HEK293 (cell line): ENCODE measurements around the gene TEAD1.

Experiments
- CTCF ChIA-PET: fragments of 350-600 bp; formaldehyde crosslinking; extraction: SDS; loops from one replicate; lab custom pipeline; 2021; ENCODE audit warnings: antibody characterized with exemption; lab: Yijun Ruan, JAX
- POLR2A ChIA-PET: fragments of 300-600 bp; formaldehyde crosslinking; extraction: SDS; loops from one replicate; lab custom pipeline; 2020; ENCODE audit warnings: antibody characterized with exemption, inconsistent platforms; lab: Yijun Ruan, JAX
- H3K27ac ChIP-seq: fragments of 200-500 bp; sonication (Bioruptor generic); 2 replicates; pipeline ENCODE4 v1.5.1; 2014; ENCODE audit warnings: low read depth, low read length, control low read depth, inconsistent platforms; ENCODE audit errors: extremely low read depth
- H3K36me3 ChIP-seq, 2 experiments: fragments of 200-500 bp in 1 of 2; sonication (Bioruptor generic) in 1 of 2; 1 replicate in 1 of 2; 2 replicates in 1 of 2; pipeline ENCODE4 v1.5.1; 2014 to 2017; ENCODE audit warnings: inconsistent platforms in 2 of 2, low read length in 2 of 2; ENCODE audit not compliant: control insufficient read depth in 2 of 2, insufficient read depth in 1 of 2
- H3K4me1 ChIP-seq: fragments of 200-500 bp; sonication (Bioruptor generic); 2 replicates; pipeline ENCODE4 v1.5.1; 2014; ENCODE audit warnings: mild to moderate bottlenecking, low read length, inconsistent platforms; ENCODE audit not compliant: control insufficient read depth, insufficient read depth
- H3K4me3 ChIP-seq: 2 replicates; pipeline ENCODE4 v1.5.1; 2011; ENCODE audit warnings: low read depth, mild to moderate bottlenecking, control low read depth, low read length, moderate library complexity
- H3K9me3 ChIP-seq: fragments of 200-500 bp; sonication (Bioruptor generic); 2 replicates; pipeline ENCODE4 v1.5.1; 2014; ENCODE audit warnings: low read depth, low read length, inconsistent platforms; ENCODE audit not compliant: control insufficient read depth, insufficient read depth
- BCL11B ChIP-seq: fragments of 450-650 bp; formaldehyde crosslinking; IDR thresholded peaks from 2 replicates; pipeline ENCODE4 v1.5.1; 2016; ENCODE audit warnings: low read depth, missing biosample characterization, missing genetic modification characterization
- FEZF1 ChIP-seq: fragments of 450-650 bp; formaldehyde crosslinking; IDR thresholded peaks from 2 replicates; pipeline ENCODE4 v1.5.1; 2016; ENCODE audit warnings: missing biosample characterization, missing genetic modification characterization
- HOXA7 ChIP-seq: sonication (generic); formaldehyde crosslinking; IDR thresholded peaks from 2 replicates; pipeline ENCODE4 v1.8.1; 2022; ENCODE audit warnings: missing genetic modification reagents, borderline replicate concordance
- KLF10 ChIP-seq: fragments of 450-650 bp; IDR thresholded peaks from 2 replicates; pipeline ENCODE4 v1.5.1; 2018; ENCODE audit warnings: missing biosample characterization, mild to moderate bottlenecking, missing genetic modification characterization
- KLF8 ChIP-seq: fragments of 450-650 bp; formaldehyde crosslinking; IDR thresholded peaks from 2 replicates; pipeline ENCODE4 v1.5.1; 2016; ENCODE audit warnings: missing biosample characterization, missing genetic modification characterization
- MEIS1 ChIP-seq: sonication (generic); formaldehyde crosslinking; IDR thresholded peaks from 2 replicates; pipeline ENCODE4 v1.8.1; 2022; ENCODE audit warnings: missing genetic modification reagents, mild to moderate bottlenecking, borderline replicate concordance
- SP2 ChIP-seq: fragments of 450-650 bp; formaldehyde crosslinking; IDR thresholded peaks from 2 replicates; pipeline ENCODE4 v1.5.1; 2016; ENCODE audit warnings: missing biosample characterization, missing genetic modification characterization
- SP7 ChIP-seq: fragments of 450-650 bp; formaldehyde crosslinking; IDR thresholded peaks from 2 replicates; pipeline ENCODE4 v1.5.1; 2016; ENCODE audit warnings: missing biosample characterization, missing genetic modification characterization
- ZBTB21 ChIP-seq: fragments of 450-650 bp; formaldehyde crosslinking; IDR thresholded peaks from 2 replicates; pipeline ENCODE4 v1.5.1; 2017; ENCODE audit warnings: missing biosample characterization, missing genetic modification characterization
- ZNF10 ChIP-seq: fragments of 450-650 bp; formaldehyde crosslinking; IDR thresholded peaks from 2 replicates; pipeline ENCODE4 v1.5.1; 2017; ENCODE audit warnings: missing biosample characterization, missing genetic modification characterization
- ZNF146 ChIP-seq: fragments of 450-650 bp; formaldehyde crosslinking; IDR thresholded peaks from 2 replicates; pipeline ENCODE4 v1.5.1; 2016; ENCODE audit warnings: missing biosample characterization, missing genetic modification characterization
- ZNF292 ChIP-seq: fragments of 450-650 bp; formaldehyde crosslinking; IDR thresholded peaks from 2 replicates; pipeline ENCODE4 v1.5.1; 2016; ENCODE audit warnings: low read depth, missing biosample characterization, missing genetic modification characterization, borderline replicate concordance
- ZNF335 ChIP-seq: fragments of 450-650 bp; formaldehyde crosslinking; conservative IDR thresholded peaks from 2 replicates; pipeline ENCODE4 v1.5.1; 2016; ENCODE audit warnings: missing biosample characterization, missing genetic modification characterization
- ZNF341 ChIP-seq: fragments of 450-650 bp; formaldehyde crosslinking; IDR thresholded peaks from 2 replicates; pipeline ENCODE4; 2016; ENCODE audit warnings: low read depth, missing biosample characterization, missing genetic modification characterization
- ZNF426 ChIP-seq: fragments of 450-650 bp; formaldehyde crosslinking; IDR thresholded peaks from 2 replicates; pipeline ENCODE4 v1.5.1; 2017; ENCODE audit warnings: missing biosample characterization, missing genetic modification characterization, mild to moderate bottlenecking, inconsistent platforms, moderate library complexity
- ZNF433 ChIP-seq: fragments of 450-650 bp; formaldehyde crosslinking; IDR thresholded peaks from 2 replicates; pipeline ENCODE4 v1.5.1; 2016; ENCODE audit warnings: missing biosample characterization, missing genetic modification characterization, low read depth
- ZNF473 ChIP-seq: fragments of 450-650 bp; formaldehyde crosslinking; IDR thresholded peaks from 2 replicates; pipeline ENCODE4 v1.5.1; 2017; ENCODE audit warnings: missing biosample characterization, missing genetic modification characterization
- ZNF521 ChIP-seq: fragments of 450-650 bp; formaldehyde crosslinking; IDR thresholded peaks from 2 replicates; pipeline ENCODE4 v1.5.1; 2017; ENCODE audit warnings: missing biosample characterization, mild to moderate bottlenecking, missing genetic modification characterization
- ZNF558 ChIP-seq: fragments of 450-650 bp; formaldehyde crosslinking; IDR thresholded peaks from 2 replicates; pipeline ENCODE4 v1.5.1; 2016; ENCODE audit warnings: missing biosample characterization, missing genetic modification characterization
- ZNF560 ChIP-seq: fragments of 450-650 bp; formaldehyde crosslinking; IDR thresholded peaks from 2 replicates; pipeline ENCODE4 v1.5.1; 2017; ENCODE audit warnings: missing biosample characterization, missing genetic modification characterization, borderline replicate concordance
- ZNF658 ChIP-seq: fragments of 450-650 bp; formaldehyde crosslinking; IDR thresholded peaks from 2 replicates; pipeline ENCODE4; 2016; ENCODE audit warnings: missing biosample characterization, missing genetic modification characterization
- ZNF768 ChIP-seq: fragments of 450-650 bp; formaldehyde crosslinking; IDR thresholded peaks from 2 replicates; pipeline ENCODE4 v1.5.1; 2018; ENCODE audit warnings: missing biosample characterization, mild to moderate bottlenecking, missing genetic modification characterization
- ZNF785 ChIP-seq: fragments of 450-650 bp; formaldehyde crosslinking; IDR thresholded peaks from 2 replicates; pipeline ENCODE4 v1.5.1; 2016; ENCODE audit warnings: missing biosample characterization, missing genetic modification characterization
- ZNF830 ChIP-seq: fragments of 450-650 bp; IDR thresholded peaks from 2 replicates; pipeline ENCODE4 v1.5.0; 2018; ENCODE audit warnings: missing biosample characterization, missing genetic modification characterization, low read depth, mild to moderate bottlenecking, moderate library complexity
- TF ChIP-seq, protein P1 (sequence below): fragments of 450-650 bp; formaldehyde crosslinking; IDR thresholded peaks from 2 replicates; pipeline ENCODE4 v1.5.1; 2017; ENCODE audit warnings: missing biosample characterization, missing genetic modification characterization
- TF ChIP-seq, protein P2 (sequence below): fragments of 450-650 bp; formaldehyde crosslinking; IDR thresholded peaks from 2 replicates; pipeline ENCODE4 v1.5.1; 2016; ENCODE audit warnings: missing biosample characterization, missing genetic modification characterization
- TF ChIP-seq, protein P3 (sequence below): sonication (generic); formaldehyde crosslinking; IDR thresholded peaks from 2 replicates; pipeline ENCODE4 v1.8.1; 2022; ENCODE audit warnings: mild to moderate bottlenecking, moderate library complexity, missing genetic modification reagents
- TF ChIP-seq, protein P4 (sequence below): fragments of 450-650 bp; formaldehyde crosslinking; IDR thresholded peaks from 2 replicates; pipeline ENCODE4 v1.5.1; 2016; ENCODE audit warnings: missing biosample characterization, missing genetic modification characterization, low read depth
- TF ChIP-seq, protein P5 (sequence below): fragments of 450-650 bp; IDR thresholded peaks from 2 replicates; pipeline ENCODE4 v1.5.1; 2018; ENCODE audit warnings: missing biosample characterization, missing genetic modification characterization

Gene TEAD1

DNA sequence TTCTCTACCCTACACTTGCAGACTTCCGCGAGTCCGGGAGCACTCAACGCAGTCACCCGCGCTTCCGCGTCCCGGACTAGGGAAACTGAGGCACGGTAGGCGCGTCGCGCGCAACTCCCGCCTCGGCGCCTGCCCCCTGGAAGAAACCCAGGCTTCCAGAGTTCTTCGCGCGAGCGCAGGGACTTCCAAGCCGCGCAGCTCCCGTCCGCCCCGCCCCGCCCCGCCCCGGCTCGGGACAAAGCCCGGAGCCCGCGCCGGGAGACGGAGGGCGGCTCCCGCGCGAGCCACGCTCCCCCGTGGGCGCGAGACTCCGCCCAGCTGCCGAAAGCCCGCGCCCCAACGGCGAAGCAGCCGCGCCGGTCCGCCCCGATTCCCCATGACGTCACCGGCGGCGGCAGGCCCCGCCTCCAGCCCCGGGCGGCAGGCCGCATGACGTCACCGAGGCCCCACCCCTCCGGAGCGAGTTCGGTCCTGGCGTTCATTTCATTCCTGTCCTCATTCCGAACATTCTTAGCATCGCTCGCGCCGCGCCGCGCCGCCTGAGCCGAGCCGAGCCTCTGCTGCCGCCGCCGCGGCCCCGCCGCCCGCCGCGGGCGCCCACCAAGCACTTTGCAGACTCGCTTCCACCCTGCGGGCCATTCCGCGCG is at the start of gene TEAD1:
TEAD1 (plus strand) TSS at position 498 of the 647 bp plus-strand sequence.
- ChIA-PET CTCF (interaction anchor here (0.6 kb wide), 1 partner anchor 71 kb away, joined by 3 read pairs; no protein-coding TSS in a partner anchor), POLR2A (interaction anchor here (0.8 to 1.4 kb wide), 2 partner anchors 167 to 169 kb away, joined by 3 read pairs; no protein-coding TSS in a partner anchor)
- no peaks in the 10 kb centered on the region for H3K9me3 ChIP-seq
- H3K4me1 ChIP-seq = 0 out of 2 replicates have a peak, but pooled peaks cover 4% of the 10 kb centered on the region
- H3K4me3 ChIP-seq = peak within 1 kb of the TSS; percentile 78
- peak within 1 kb of the TSS; percentile 69; the same call in 1 of the 2 replicates for H3K27ac ChIP-seq
- peaks cover 0 to 2% of the 10 kb centered on the region in 2 experiments; a peak in 1 of 3 replicates for H3K36me3 ChIP-seq
- TF ChIP-seq KLF10 = peak; percentile 99
- no peak for TF ChIP-seq ZNF521 (tag by site-specific recombination)
- TF ChIP-seq SP2 (tag by site-specific recombination) = peak; percentile 43
- no peak for TF ChIP-seq ZNF558 (tag by site-specific recombination)
- no peak for TF ChIP-seq ZNF146 (tag by site-specific recombination)
- TF ChIP-seq ZNF830 (tag by site-specific recombination) = no peak
- TF ChIP-seq, protein P1, sequence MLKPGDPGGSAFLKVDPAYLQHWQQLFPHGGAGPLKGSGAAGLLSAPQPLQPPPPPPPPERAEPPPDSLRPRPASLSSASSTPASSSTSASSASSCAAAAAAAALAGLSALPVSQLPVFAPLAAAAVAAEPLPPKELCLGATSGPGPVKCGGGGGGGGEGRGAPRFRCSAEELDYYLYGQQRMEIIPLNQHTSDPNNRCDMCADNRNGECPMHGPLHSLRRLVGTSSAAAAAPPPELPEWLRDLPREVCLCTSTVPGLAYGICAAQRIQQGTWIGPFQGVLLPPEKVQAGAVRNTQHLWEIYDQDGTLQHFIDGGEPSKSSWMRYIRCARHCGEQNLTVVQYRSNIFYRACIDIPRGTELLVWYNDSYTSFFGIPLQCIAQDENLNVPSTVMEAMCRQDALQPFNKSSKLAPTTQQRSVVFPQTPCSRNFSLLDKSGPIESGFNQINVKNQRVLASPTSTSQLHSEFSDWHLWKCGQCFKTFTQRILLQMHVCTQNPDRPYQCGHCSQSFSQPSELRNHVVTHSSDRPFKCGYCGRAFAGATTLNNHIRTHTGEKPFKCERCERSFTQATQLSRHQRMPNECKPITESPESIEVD = 0 out of 2 replicates have a peak, but pooled peaks have one; percentile 19
- TF ChIP-seq FEZF1 (tag by site-specific recombination) = no peak
- TF ChIP-seq, protein P2, sequence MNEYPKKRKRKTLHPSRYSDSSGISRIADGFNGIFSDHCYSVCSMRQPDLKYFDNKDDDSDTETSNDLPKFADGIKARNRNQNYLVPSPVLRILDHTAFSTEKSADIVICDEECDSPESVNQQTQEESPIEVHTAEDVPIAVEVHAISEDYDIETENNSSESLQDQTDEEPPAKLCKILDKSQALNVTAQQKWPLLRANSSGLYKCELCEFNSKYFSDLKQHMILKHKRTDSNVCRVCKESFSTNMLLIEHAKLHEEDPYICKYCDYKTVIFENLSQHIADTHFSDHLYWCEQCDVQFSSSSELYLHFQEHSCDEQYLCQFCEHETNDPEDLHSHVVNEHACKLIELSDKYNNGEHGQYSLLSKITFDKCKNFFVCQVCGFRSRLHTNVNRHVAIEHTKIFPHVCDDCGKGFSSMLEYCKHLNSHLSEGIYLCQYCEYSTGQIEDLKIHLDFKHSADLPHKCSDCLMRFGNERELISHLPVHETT = no peak
- TF ChIP-seq ZNF768 (tag by site-specific recombination) = no peak
- no peak for TF ChIP-seq BCL11B (tag by site-specific recombination)
- TF ChIP-seq HOXA7 (CRISPR knock-in tag) = no peak
- 0 out of 2 replicates have a peak, but pooled peaks have one; percentile 63 for TF ChIP-seq ZNF785
- TF ChIP-seq, protein P3, sequence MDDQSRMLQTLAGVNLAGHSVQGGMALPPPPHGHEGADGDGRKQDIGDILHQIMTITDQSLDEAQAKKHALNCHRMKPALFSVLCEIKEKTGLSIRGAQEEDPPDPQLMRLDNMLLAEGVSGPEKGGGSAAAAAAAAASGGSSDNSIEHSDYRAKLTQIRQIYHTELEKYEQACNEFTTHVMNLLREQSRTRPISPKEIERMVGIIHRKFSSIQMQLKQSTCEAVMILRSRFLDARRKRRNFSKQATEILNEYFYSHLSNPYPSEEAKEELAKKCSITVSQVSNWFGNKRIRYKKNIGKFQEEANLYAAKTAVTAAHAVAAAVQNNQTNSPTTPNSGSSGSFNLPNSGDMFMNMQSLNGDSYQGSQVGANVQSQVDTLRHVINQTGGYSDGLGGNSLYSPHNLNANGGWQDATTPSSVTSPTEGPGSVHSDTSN (CRISPR knock-in tag) = peak; percentile 14; the same call in 1 of the 2 replicates
- no peak for TF ChIP-seq ZNF560 (tag by site-specific recombination)
- TF ChIP-seq KLF8 (tag by site-specific recombination) = peak; percentile 73
- TF ChIP-seq ZNF658 (tag by site-specific recombination) = no peak
- TF ChIP-seq ZNF433 (tag by site-specific recombination) = no peak
- no peak for TF ChIP-seq ZNF426 (tag by site-specific recombination)
- peak; percentile 61; the same call in 1 of the 2 replicates for TF ChIP-seq SP7 (tag by site-specific recombination)
- TF ChIP-seq, protein P4, sequence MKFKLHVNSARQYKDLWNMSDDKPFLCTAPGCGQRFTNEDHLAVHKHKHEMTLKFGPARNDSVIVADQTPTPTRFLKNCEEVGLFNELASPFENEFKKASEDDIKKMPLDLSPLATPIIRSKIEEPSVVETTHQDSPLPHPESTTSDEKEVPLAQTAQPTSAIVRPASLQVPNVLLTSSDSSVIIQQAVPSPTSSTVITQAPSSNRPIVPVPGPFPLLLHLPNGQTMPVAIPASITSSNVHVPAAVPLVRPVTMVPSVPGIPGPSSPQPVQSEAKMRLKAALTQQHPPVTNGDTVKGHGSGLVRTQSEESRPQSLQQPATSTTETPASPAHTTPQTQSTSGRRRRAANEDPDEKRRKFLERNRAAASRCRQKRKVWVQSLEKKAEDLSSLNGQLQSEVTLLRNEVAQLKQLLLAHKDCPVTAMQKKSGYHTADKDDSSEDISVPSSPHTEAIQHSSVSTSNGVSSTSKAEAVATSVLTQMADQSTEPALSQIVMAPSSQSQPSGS = peak; percentile 98
- 0 out of 2 replicates have a peak, but pooled peaks have one; percentile 28 for TF ChIP-seq MEIS1
- TF ChIP-seq ZNF473 (tag by site-specific recombination) = no peak
- no peak for TF ChIP-seq ZNF341 (tag by site-specific recombination)
- no peak for TF ChIP-seq ZNF10 (tag by site-specific recombination)
- TF ChIP-seq, protein P5, sequence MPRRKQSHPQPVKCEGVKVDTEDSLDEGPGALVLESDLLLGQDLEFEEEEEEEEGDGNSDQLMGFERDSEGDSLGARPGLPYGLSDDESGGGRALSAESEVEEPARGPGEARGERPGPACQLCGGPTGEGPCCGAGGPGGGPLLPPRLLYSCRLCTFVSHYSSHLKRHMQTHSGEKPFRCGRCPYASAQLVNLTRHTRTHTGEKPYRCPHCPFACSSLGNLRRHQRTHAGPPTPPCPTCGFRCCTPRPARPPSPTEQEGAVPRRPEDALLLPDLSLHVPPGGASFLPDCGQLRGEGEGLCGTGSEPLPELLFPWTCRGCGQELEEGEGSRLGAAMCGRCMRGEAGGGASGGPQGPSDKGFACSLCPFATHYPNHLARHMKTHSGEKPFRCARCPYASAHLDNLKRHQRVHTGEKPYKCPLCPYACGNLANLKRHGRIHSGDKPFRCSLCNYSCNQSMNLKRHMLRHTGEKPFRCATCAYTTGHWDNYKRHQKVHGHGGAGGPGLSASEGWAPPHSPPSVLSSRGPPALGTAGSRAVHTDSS (tag by site-specific recombination) = no peak
- TF ChIP-seq ZBTB21 (tag by site-specific recombination) = peak; percentile 94
- TF ChIP-seq ZNF335 (tag by site-specific recombination) = peak; percentile 62; the same call in 1 of the 2 replicates
- no peak for TF ChIP-seq ZNF292 (tag by site-specific recombination)
